ENCODE results near the gene PCCA. TPM values are rescaled to one million over a fixed set of nuclear protein-coding genes. Genes with fewer than 3 reads are reported as not detected.

The PCCA gene
- total RNA-seq, 1 donor from 2014 or later: 33.3 TPM

GRCh38 chr13:100442095-100442832 is 353.4 kb downstream of the PCCA start:
- Mint-ChIP-seq H3K27me3 (ENCODE audit: unreplicated experiment) (peaks cover 1% of the 10 kb centered on the region), H3K9me3 (ENCODE audit: unreplicated experiment) (no peaks in the 10 kb centered on the region), H3K4me1 (ENCODE audit: unreplicated experiment) (peaks cover 19% of the 10 kb centered on the region), H3K27ac (ENCODE audit: unreplicated experiment) (no peak overlapping the region), H3K4me3 (ENCODE audit: unreplicated experiment) (no peak overlapping the region), H3K36me3 (ENCODE audit: low read depth, unreplicated experiment) (peaks cover 9% of the 10 kb centered on the region)
- TF ChIP-seq, protein P1, sequence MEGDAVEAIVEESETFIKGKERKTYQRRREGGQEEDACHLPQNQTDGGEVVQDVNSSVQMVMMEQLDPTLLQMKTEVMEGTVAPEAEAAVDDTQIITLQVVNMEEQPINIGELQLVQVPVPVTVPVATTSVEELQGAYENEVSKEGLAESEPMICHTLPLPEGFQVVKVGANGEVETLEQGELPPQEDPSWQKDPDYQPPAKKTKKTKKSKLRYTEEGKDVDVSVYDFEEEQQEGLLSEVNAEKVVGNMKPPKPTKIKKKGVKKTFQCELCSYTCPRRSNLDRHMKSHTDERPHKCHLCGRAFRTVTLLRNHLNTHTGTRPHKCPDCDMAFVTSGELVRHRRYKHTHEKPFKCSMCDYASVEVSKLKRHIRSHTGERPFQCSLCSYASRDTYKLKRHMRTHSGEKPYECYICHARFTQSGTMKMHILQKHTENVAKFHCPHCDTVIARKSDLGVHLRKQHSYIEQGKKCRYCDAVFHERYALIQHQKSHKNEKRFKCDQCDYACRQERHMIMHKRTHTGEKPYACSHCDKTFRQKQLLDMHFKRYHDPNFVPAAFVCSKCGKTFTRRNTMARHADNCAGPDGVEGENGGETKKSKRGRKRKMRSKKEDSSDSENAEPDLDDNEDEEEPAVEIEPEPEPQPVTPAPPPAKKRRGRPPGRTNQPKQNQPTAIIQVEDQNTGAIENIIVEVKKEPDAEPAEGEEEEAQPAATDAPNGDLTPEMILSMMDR (IDR thresholded peaks at IDR 0.05; ENCODE audit: unreplicated experiment): no peak
- DNase-seq (ENCODE audit: low spot score): no peak

- no peak overlapping the region for H3K4me3 Mint-ChIP-seq (ENCODE audit: unreplicated experiment)
- TF ChIP-seq, protein P1 (IDR thresholded peaks at IDR 0.05; ENCODE audit: unreplicated experiment): no peak
- H3K4me1 Mint-ChIP-seq (ENCODE audit: unreplicated experiment): peaks cover 15% of the 10 kb centered on the region
- H3K9me3 Mint-ChIP-seq (ENCODE audit: unreplicated experiment): no peaks in the 10 kb centered on the region
- no peak for DNase-seq (ENCODE audit: low spot score)
- H3K36me3 Mint-ChIP-seq (ENCODE audit: low read depth, unreplicated experiment): peaks cover 8% of the 10 kb centered on the region
- H3K27ac Mint-ChIP-seq (ENCODE audit: unreplicated experiment): no peak overlapping the region
- H3K27me3 Mint-ChIP-seq (ENCODE audit: unreplicated experiment): peaks cover 1% of the 10 kb centered on the region
Observed at GRCh38 chr13:100443278-100443997, 354.5 kb downstream of the PCCA start.

DNA sequence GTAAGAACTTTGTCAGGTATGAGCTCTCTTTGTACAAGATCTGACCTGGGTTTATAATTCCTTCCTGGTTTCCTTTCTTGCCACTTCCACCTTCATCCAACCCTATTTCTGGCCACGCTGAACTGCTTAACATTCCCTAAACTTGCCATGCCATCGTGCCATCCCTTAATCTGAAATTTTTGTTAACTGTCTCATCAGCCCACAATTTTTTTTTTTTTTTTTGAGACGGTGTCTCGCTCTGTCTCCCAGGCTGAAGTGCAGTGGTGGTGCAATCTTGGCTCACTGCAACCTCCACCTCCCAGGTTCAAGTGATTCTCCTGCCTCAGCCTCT is 355.1 kb downstream of the PCCA start:
- peaks cover 5% of the 10 kb centered on the region for H3K36me3 Mint-ChIP-seq (ENCODE audit: low read depth, unreplicated experiment)
- H3K4me1 Mint-ChIP-seq (ENCODE audit: unreplicated experiment): peaks cover 12% of the 10 kb centered on the region
- H3K9me3 Mint-ChIP-seq (ENCODE audit: unreplicated experiment): no peaks in the 10 kb centered on the region
- H3K27ac Mint-ChIP-seq (ENCODE audit: unreplicated experiment): no peak overlapping the region
- TF ChIP-seq, protein P1 (IDR thresholded peaks at IDR 0.05; ENCODE audit: unreplicated experiment): no peak
- H3K4me3 Mint-ChIP-seq (ENCODE audit: unreplicated experiment): no peak overlapping the region
- DNase-seq (ENCODE audit: low spot score): no peak
- H3K27me3 Mint-ChIP-seq (ENCODE audit: unreplicated experiment): peaks cover 1% of the 10 kb centered on the region

- Mint-ChIP-seq H3K4me3 (ENCODE audit: unreplicated experiment) (no peak overlapping the region), H3K27ac (ENCODE audit: unreplicated experiment) (no peak overlapping the region), H3K4me1 (ENCODE audit: unreplicated experiment) (peaks cover 9% of the 10 kb centered on the region), H3K36me3 (ENCODE audit: low read depth, unreplicated experiment) (peaks cover 18% of the 10 kb centered on the region), H3K9me3 (ENCODE audit: unreplicated experiment) (no peaks in the 10 kb centered on the region), H3K27me3 (ENCODE audit: unreplicated experiment) (peaks cover 14% of the 10 kb centered on the region)
- no peak for DNase-seq (ENCODE audit: low spot score)
- TF ChIP-seq, protein P1 (IDR thresholded peaks at IDR 0.05; ENCODE audit: unreplicated experiment): no peak
Observed at GRCh38 chr13:100447831-100448230, 358.9 kb downstream of the PCCA start.

- H3K9me3 Mint-ChIP-seq (ENCODE audit: unreplicated experiment): no peaks in the 10 kb centered on the region
- peak overlapping the region; percentile 65 for H3K27ac Mint-ChIP-seq (ENCODE audit: unreplicated experiment)
- peaks cover 21% of the 10 kb centered on the region for H3K36me3 Mint-ChIP-seq (ENCODE audit: low read depth, unreplicated experiment)
- TF ChIP-seq, protein P1 (IDR thresholded peaks at IDR 0.05; ENCODE audit: unreplicated experiment): no peak
- H3K4me1 Mint-ChIP-seq (ENCODE audit: unreplicated experiment): peaks cover 5% of the 10 kb centered on the region
- H3K27me3 Mint-ChIP-seq (ENCODE audit: unreplicated experiment): peaks cover 14% of the 10 kb centered on the region
- H3K4me3 Mint-ChIP-seq (ENCODE audit: unreplicated experiment): peak overlapping the region; percentile 76
- DNase-seq (ENCODE audit: low spot score): no peak
Observed at GRCh38 chr13:100451923-100452322, 363.0 kb downstream of the PCCA start.

All from endothelial cell (in vitro differentiated cells).